ENCODE data around the gene CATSPERZ.

GRCh38 chr11:64318766-64319761 lies 18.9 kb downstream of the CATSPERZ start:
- no peak for TF ChIP-seq CTCF (IDR thresholded peaks at IDR 0.05)
- no peak for TF ChIP-seq POLR2A (IDR thresholded peaks at IDR 0.05)

Data from lower leg skin (tissue), 3 donors.